Superior temporal gyrus (tissue), 1 donor: ENCODE data around the gene NR2F6.
A peak's percentile ranks its signal among the peaks of the same experiment; 100 is the strongest.

ENCODE experiments used
- DNase-seq: peaks from one replicate; pipeline ENCODE4 v3.0.0-alpha.2; 2016; ENCODE audit errors: extremely low spot score

NR2F6 gene

DNA sequence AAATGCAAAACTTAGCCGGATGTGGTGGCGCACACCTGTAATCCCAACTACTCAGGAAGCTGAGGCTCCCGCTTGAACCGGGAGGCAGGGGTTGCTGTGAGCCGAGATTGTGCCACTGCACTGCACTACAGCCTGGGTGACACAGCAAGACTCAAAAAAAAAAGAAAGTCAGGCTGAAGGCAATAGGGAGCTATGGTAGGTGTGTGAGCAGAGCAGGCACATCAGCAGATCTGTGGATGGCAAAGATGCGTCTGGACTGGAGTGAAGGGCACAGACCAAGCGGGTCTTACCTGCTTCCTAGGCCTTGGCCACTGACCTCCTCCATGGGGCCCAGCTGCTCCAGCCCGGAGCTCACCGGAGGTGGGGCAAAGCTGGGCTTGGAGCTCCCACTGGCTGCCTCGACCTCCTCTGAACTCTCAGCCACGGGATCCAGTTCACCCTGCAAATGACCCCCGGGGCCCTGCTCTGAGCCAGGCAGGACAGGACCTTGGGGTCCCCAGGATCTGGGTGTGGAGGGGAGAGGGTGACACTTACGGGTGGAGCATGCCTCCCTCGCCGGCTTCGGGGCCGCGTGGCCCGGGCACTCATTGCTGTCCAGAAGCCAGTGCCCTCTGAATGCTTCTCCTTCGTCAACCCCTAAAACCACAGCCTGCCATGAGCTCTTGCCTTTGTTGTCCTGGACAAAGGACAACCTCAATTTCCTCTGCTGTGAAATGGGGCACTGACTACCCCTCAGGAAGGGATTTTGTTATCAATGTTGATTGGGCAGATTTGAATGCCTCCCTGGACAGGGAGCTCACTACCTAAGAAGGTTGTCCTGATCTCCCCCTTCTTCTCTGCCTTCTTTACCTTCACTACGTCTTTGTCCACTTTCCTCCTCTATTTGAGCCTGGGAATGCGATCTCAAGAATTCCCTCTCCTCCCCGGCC, 18.3 kb upstream of the NR2F6 start:
- no peak for DNase-seq

DNA sequence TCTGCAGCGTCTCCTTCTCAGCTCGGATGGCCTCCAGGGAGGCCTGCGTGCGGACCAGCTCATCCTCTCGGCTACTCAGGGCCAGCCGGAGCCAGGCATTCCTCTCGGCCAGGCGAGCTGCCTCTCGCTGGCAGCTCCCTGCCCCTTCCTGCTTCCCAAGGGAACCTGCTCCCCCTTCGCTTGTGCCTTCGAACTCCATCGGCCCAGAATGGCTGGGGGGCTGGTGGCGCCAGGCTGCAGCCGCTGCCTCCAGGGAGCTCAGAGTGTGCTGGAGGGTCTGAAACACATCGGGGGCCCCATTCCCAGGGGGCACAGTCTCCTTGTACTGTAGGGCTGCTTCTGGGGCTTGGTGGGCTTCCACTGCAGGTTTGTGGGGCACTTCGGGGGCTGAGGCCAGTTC, 16.8 kb upstream of the NR2F6 start:
- no peak for DNase-seq

DNA sequence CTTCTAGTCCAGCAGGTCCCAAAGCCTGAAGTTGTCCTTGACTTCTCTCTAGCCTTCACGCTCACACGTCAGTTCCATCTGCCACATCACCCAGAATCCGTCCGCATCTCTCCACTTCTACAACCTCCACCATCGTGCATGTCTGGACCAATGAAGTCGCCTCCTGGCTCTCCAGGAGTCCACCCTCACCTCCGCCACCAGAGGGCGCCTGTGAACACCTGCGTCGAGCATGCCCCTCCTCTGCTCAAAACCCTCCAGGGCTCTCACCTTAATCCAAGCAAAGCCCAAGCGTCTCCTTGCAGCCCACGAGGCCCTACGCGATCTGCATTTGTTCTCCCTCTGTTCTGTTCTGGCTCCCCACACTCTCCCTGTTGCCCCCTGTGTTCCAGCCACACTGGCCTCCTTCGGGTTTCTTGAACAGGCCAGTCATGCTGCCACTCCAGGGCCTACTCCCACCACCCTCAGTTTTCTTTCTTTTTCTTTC, 15.2 kb upstream of the NR2F6 start:
- DNase-seq = peak; percentile 31

DNA sequence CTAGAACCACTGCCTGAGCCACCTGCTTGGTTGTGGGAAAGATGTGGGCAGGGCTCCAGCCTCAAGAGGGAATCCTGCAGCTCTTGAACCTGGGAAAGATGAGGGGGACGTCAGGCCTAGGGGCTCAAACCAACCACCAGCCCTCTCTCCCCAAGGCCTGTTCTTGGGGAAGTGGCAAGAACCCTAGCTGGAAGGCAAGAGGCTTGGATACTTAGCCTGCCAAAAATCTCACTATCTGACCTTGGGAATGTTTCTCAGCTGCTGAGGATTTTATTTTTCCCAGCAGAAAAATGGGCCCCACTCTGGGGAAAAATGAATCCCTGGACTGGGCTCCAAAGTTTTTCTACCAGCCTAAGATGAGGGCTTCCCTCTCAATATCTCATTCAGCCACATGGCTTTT, 14.2 kb upstream of the NR2F6 start:
- DNase-seq = no peak

DNA sequence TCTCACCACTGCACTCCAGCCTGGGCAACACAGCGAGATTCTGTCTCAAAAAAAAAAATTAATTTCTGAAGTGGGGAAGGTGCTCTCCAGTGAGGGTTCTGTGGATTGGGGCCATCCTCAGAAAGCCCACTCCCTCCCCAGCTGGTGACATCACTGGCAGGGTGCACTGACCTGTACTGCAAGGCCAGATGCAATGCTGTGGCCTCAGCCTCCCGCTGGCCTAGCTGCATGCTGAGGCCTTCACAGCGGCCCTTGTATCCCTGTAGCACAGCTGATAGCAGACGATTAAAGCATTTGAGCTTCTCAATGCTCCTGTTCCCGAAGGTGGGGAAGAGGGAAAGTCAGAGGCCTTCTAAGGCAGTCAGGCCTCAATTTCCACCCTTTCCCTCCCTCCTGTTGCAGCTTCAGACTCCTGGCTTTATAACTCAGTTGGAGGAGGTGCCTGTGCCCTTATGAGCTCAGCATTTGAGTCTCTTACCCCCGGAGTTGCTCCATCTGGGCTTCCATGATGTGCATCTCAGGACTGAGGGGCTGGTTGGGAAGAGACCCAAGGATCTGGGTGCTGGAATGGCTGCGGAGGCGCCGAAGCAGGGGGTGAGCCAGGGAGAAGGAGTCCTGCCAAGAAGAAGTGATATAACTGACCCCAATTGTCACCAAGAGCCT, 13.5 kb upstream of the NR2F6 start:
- DNase-seq = no peak

DNA sequence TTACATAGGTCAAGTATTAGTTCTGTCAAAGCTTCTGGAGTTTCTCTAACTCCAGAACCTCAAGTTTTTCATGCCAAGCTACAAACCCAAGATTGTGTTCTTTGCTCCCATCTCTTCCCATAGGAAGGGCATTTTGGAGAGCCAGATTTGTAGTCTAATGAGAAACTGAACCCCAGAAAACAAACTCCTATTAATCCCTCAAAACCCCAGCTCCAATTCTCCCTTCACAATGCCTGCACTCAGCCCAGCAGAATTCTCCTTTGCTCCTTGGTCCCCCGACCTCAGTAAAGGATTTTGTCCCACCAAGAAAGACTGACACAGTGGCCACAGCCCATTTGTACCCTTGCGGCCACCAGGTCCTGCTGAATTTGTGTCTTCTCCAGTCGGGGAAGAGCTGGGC, 10.4 kb upstream of the NR2F6 start:
- DNase-seq = no peak

DNA sequence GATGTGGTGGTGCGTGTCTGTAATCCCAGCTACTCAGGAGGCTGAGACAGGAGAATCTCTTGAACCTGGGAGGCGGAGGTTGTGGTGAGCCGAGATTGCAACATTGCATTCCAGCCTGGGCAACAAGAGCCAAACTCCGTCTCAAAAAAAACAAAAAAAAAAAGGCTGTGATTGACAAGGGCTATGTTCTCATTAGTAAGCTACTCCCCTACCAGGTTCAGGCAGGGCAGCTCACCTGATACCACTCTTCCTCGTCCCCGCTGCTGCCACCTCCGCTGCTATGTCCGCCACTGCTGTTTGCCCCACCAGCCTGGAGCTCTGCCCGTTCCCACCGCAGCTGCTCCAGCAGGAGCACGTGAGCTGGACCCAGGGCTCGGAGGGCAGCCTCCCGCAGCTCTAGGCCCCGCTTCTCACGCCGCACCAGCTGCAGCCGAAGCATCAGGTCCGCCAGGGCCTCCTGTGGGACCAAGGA, 9.5 kb upstream of the NR2F6 start:
- DNase-seq = no peak

DNA sequence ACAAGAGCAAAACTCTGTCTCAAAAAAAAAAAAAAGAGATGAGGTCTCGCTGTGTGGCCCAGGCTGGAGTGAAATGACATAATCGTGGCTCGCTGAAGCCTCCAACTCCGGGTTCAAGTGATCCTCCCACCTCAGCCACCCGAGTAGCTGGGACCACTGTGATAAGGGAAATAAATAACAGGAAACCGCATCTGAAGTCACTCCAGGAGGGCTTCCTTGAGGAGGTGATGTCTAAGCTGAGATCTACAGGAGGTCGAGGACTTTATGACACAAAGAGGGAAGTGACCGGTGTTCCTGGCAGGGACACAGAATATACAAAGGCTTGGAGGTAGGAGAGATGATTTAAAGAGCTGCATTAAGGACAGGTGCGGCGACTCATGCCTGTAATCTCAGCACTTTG, 8.9 kb upstream of the NR2F6 start:
- DNase-seq = no peak

DNA sequence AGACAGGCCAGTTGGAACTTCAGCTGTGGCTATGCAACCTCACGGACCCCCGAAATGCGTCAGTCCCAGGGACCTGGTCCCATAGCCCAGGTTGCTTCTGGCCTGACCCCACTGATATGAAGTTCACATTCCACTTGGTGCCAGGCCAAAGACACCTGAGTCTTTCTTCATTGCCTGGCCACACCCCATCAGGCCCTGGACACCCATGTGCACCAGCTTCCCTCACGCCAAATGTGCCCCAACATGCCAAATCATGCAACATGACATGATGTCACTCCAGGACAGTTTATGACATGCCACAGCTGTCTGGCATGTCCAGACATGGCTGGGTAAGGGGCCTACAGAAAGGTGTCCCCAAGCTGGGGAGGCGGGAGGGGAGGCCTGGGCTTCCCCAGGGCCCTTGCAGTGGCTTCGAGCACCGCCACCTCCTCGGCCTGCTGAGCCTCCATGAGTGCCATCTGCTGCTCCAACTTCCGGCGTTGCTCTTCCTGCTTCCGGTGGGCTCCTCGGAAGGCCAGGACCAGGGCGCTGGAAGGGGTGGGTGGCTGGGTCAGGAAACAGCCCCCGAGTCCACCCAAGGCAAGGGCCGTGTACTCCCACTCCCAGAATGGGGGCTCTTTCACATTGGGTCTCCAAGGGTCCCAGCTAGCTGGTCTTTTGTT, 4.3 kb upstream of the NR2F6 start:
- no peak for DNase-seq

DNA sequence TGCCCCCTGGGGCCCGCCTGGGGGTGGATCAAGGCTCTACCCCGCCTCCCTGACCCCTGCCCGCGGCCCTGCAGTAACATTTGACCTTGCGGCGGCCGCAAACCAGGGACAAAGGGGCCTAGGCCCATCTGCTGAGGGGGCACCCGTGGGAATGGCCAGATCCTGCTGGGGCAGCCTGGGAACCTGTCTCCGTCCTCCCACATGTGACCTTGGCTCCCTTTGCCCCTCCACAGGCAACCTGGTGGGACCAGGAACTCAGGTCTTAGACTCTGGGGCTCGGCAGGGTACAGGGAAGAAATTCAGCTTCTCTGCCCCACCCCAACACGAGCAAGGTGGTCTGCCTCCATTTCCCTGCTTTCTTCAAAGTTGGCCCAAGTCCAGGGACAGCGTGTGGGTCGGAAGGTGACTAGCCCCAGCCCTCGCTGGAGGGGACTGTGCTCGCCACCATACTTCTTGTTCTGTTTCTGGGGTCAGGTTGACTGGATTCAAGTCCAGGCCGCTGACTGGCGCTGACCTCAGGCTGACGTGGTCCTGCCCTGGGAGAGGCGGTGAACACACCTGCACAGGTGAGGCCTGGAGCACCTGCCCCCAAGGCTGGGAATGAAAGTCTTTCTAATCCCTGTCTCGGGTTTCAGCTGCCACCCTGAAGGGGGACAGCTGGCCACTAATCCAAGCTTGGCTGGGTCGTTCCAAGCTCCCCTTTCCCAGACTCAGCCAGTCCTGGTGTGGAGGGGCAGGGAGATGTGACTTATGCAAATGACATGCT, 2.5 kb upstream of the NR2F6 start:
- DNase-seq = no peak

DNA sequence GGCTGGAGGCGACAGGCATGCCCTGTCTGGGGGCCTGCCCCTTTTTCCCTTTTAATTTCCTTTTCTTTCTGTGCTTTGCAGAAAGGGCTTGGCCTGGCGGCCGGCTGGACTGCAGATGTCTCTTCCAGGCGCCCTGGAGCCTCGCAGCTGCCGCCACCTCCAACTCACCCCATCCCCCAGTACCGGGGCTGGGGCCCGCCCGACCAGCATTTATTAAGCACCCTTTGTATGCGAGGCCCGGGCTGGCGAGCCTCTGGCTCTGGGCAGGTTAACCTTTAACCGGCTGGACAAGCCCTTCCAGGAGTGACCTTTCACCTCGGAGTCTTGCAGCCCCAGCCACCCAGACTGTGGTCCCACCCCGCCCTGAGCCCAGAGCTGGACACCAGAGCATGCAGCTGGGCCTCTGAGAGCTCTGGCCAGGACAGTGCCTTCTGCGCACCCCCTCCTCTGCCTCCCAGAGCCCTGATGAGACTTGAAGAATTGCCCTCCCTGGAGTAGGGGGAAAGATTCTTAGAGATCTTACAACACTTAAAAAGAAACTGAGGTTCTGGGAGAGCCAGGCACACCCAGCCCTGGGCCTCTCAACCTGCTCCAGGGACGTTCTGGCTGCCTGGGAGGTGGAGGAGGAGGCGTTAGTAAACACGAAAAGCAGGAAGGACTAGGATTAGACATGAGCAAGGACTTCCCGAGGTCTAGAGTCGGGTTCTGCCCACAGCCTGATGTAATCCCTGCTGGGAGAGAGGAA, 1.1 kb upstream of the NR2F6 start:
- DNase-seq = no peak

DNA sequence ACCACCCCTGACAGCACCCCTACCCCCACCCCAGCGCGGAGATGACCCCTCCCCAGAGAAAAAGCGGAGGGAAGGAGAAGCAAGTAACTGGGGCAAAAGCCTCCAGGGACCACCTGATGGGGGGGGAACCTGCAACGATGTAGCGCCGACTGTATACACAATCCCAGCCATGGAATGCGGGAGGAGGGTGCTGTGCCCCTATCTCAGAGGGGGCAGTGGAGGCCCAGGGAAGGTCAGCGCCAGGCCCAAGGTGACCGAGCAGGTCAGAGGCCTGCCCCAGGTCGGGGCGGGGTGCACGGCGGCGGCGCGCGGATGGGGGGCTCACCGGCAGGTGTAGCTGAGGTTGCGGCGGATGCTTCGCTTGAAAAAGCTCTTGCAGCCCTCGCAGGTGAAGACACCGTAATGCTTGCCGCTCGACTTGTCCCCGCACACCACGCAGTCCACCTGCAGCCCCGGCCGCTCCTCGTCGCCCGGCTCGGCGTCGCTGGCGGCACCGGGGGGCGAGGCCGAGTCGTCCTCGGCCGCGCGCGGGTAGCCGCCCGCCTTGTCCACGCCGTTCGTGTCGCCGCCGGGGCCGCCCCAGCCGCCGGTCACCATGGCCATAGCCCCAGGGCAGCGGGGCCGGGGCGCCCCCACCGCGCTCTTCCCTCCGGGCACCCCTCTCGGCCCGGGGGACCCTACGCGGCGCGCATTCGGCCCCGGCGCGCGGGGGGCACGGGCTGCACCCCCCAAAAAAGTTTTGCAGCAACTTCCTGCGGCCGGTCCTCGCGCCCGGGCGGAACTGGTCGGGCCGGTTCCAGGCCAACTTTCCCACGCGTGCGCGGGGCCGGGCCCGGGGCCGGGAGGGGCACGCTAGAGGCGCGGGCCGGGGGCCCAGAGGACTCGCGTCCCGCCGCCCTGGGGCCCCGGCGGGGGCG, 843 bp downstream of the NR2F6 start:
- DNase-seq = no peak

DNA sequence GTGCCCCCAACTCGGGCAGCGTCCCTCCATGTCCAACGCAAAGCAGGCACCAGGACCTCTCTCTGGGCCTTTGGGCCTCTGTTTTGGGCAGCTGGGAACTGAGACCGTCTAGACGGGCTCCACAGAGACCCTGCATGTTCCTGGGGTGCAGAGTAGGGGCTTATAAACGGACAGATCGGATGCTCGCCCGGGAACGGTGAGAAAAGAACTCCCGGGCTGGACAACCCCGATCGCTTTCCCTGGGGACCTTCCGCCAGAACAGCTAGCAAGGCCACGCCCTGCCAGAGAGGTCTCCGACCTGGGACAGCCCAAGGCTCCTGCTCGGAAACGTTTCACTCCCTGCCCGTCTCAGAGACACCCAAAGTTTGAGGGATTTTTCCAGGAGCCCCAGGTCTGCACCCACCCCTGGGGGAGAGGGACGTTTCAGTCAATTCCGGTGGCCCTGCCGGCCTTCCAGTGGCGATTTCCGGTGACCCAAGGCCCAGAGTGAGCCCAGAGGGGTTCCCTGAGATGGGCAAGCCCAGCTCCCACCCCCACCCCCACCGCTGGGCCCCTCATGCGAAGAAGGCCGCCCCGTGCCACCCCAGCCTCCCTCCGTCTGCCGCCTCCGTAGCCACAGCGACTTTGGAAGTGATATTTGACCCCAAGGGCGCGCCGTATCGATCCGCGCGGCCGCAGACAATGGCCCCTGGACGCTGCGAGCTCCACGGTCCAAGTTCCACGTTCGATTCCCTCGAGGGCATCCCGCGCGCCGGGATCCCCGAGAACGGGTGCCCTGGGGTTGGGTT, 1.7 kb downstream of the NR2F6 start:
- no peak for DNase-seq

DNA sequence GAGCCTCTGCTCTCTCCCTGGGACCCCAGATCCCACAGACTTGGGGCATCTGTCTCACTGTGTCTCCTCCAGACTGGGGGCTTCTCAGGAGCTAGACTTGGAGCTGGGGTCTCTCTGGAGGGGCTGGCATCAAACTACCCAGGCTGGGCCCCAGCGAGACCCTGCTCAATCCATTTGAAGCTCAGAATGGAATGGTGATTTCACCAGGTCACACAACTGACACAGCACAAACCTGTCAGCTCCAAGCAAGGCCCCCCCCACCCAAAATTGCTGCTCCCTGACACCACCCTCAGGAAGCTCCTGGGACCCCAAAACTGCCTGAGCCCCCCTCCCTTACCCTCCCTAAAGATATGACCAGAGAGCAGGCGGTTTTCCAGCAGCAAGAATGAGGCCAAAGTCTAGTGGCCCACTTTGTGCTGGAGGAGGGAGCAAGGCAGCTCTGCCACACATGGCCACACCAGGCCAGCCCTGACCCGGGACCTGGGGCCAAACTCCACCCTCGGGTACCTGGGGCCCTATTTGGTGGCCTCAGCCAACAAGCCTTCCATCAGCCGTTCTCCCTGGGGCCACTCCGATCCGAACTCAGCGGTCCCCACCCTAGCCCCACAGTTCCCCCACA, 2.4 kb downstream of the NR2F6 start:
- DNase-seq = no peak

DNA sequence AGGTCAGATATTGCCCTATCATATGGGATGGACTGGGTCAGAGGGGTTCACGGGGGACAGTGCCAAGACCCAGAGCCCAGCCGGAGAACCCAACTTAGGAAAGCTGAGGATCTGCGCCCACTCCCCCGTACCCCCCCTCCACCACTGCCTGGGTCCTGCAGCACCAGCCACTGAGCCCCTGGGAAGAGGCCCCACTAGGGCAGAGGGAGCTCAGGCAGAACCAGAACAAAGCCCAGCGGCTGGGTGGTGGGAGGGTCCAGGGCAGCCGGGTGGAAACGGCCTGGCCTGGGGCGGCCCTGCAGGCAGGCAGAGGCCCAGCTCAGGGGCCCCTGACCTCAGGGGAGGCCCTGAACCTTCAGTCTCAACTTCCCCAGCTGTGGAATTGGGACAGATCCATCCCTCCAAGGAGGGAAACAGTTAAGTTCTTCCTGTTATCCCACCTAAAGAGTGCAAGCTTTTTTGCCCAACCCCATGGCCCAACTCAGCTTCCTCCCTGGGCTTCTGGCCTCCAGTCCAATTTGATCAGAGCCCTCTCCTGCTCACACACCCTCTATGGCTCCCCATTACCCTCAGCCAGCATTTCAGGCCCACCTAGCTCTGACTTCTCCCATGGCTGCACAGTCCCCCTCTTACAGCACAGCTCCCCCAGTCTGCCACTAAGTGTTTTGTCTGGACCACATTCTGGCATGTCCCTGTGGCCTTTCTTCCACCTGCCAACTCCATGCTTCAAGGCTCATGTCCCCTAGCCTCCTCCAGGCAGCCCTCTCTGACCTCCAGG, 3.1 kb downstream of the NR2F6 start:
- no peak for DNase-seq

DNA sequence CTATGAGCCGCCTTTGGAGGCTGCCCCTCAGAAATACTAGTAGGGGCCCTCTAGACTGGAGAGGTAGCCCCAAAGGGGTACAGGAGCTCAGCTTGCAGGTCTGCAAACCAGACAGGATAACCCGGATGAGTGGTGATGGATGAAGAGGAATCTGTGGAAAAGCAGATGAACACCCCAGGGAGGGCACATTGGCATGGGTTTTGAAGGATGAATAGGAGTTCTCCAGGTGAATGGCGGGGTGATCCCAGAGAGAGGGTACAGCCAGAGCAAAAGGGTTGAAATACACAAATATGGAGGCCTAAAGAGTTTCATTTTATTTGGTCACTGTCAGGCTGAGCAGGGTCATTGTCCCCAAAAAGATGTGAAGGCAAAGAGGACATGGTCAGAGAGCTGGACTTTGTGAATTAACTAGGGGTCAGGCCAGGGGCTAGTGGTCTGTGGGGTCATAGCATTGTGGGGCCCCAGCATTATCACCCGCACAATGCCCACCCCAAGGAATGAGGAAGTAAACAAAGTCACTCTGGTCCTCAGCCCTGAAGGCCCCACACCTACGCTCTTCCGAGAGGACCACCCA, 4.8 kb downstream of the NR2F6 start:
- DNase-seq = no peak

DNA sequence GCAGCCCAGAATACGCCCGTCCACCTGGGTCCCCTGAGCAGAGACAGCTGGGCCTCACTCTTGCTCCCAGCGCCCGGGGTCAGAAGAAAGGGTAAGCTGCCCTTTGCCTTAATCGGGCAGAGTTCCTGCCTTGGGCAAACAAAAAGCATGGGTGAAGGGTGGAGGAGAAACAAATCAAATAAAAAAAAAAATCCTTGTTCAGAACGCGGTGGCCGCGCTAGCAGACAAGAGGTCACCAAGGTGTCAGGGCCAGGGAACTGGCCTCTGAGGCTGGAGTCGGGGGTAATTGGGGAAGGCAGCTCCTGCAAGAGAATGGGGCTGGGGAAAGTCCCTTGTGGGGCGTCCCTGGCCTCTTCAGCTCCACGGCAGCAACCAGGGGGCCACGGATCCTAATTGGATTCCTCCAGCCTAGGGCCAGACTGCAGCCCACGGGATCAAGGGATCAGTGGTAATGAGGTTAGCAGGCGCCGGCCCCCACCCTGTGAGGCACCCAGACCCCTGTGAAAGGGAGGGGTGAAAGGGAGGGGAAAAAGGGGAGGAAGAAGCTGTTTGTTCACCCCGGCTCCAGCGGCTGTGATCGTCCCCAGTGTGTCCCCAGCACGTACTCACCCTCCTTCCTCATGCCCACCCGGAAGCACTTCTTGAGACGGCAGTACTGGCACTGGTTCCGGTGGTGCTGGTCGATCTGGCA, 5.5 kb downstream of the NR2F6 start:
- DNase-seq = no peak
